Measurements from ENCODE around the gene GPAM.

- TF ChIP-seq, protein P1, sequence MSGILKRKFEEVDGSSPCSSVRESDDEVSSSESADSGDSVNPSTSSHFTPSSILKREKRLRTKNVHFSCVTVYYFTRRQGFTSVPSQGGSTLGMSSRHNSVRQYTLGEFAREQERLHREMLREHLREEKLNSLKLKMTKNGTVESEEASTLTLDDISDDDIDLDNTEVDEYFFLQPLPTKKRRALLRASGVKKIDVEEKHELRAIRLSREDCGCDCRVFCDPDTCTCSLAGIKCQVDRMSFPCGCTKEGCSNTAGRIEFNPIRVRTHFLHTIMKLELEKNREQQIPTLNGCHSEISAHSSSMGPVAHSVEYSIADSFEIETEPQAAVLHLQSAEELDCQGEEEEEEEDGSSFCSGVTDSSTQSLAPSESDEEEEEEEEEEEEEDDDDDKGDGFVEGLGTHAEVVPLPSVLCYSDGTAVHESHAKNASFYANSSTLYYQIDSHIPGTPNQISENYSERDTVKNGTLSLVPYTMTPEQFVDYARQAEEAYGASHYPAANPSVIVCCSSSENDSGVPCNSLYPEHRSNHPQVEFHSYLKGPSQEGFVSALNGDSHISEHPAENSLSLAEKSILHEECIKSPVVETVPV (CRISPR knock-in tag; IDR thresholded peaks at IDR 0.05) = no peak
- TF ChIP-seq CREB5 (CRISPR knock-in tag; IDR thresholded peaks at IDR 0.05; ENCODE audit: low read depth) (no peak), ZC3H10 (CRISPR knock-in tag; IDR thresholded peaks at IDR 0.05) (no peak), ARNTL (CRISPR knock-in tag; IDR thresholded peaks at IDR 0.05; ENCODE audit: borderline replicate concordance, low read depth) (no peak), PATZ1 (CRISPR knock-in tag; IDR thresholded peaks at IDR 0.05; ENCODE audit: borderline replicate concordance) (no peak), BACH2 (CRISPR knock-in tag; IDR thresholded peaks at IDR 0.05; ENCODE audit: borderline replicate concordance) (no peak), ZFP3 (CRISPR knock-in tag; IDR thresholded peaks at IDR 0.05) (no peak), ISL1 (CRISPR knock-in tag; IDR thresholded peaks at IDR 0.05) (no peak), SNAI2 (CRISPR knock-in tag; IDR thresholded peaks at IDR 0.05) (no peak), CSDC2 (CRISPR knock-in tag; IDR thresholded peaks at IDR 0.05) (no peak), ZFP30 (CRISPR knock-in tag; IDR thresholded peaks at IDR 0.05) (no peak), RARB (CRISPR knock-in tag; IDR thresholded peaks at IDR 0.05) (no peak), ZNF565 (CRISPR knock-in tag; conservative IDR thresholded peaks at IDR 0.05; ENCODE audit: low read depth) (no peak), ESRRG (CRISPR knock-in tag; IDR thresholded peaks at IDR 0.05) (no peak)
Measured at GRCh38 chr10:112176543-112176942, 7.0 kb downstream of the GPAM start.

Data from SK-N-SH treated with all-trans-retinoic acid at 6 μM for 48 hours (cell line).